K562 (cell line): ENCODE data around the gene PRKCE. TPM values are rescaled to one million over a fixed set of nuclear protein-coding genes. Genes with fewer than 3 reads are reported as not detected.

ENCODE experiments used
- ATAC-seq: fragments of 200-7000 bp; cut with Tn5 transposase; 3 replicates; pipeline ENCODE4 v1.9.1; 2020; ENCODE audit warnings: moderate library complexity
- BruUV-seq: library from RNA; stranded (reverse); fragments of 400-500 nt; replicated peaks from 2 replicates; lab custom pipeline; 2021; lab: Mats Ljungman, UMichigan
- CTCF ChIA-PET: fragments of 300-600 bp; formaldehyde crosslinking; extraction: SDS; loops from one replicate; lab custom pipeline; 2021; ENCODE audit warnings: low intra/inter-chr PET ratio; lab: Yijun Ruan, JAX
- POLR2A ChIA-PET: fragments of 300-600, 350-650 bp; sonication (Branson Sonifier 250); formaldehyde crosslinking; extraction: SDS; loops from one replicate; lab custom pipeline; 2021; ENCODE audit warnings: antibody characterized with exemption, inconsistent platforms; lab: Yijun Ruan, JAX
- DNase-seq, 4 experiments: peaks; one replicate each; pipeline versions ENCODE4 v3.0.0 to v3.0.0-alpha.2; 2011 to 2018; ENCODE audit warnings: low spot score in 3 of 4, mixed read lengths in 3 of 4; ENCODE audit errors: extremely low read depth in 1 of 4
- FAIRE-seq: peaks from 2 replicates; lab custom pipeline; 2011; peaks lifted over from hg19 to GRCh38; lab: Jason Lieb, UNC
- H2AFZ ChIP-seq: 2 replicates; pipeline ENCODE4 v1.6.0; 2011; ENCODE audit warnings: low read depth, low read length, control low read depth, inconsistent platforms
- H3K27ac ChIP-seq: fragments of 200-600 bp; 3 replicates; pipeline ENCODE4 v1.8.0; 2011; ENCODE audit warnings: low read depth, mild to moderate bottlenecking, control low read depth, inconsistent platforms, low read length, moderate library complexity, mixed read lengths; ENCODE audit errors: extremely low read depth
- H3K27me3 ChIP-seq, 2 experiments: fragments of 300-600 bp in 1 of 2; 2 replicates in 1 of 2; 3 replicates in 1 of 2; pipeline versions ENCODE4 v1.6.0 to v1.8.0; 2011; ENCODE audit warnings: inconsistent platforms in 2 of 2, low read length in 2 of 2, mild to moderate bottlenecking in 1 of 2, mixed read lengths in 1 of 2, moderate library complexity in 1 of 2; ENCODE audit not compliant: control insufficient read depth in 2 of 2, insufficient read depth in 2 of 2
- H3K36me3 ChIP-seq: fragments of 300-600 bp; 3 replicates; pipeline ENCODE4 v1.8.0; 2011; ENCODE audit warnings: mild to moderate bottlenecking, low read length, inconsistent platforms; ENCODE audit not compliant: control insufficient read depth, insufficient read depth
- H3K4me1 ChIP-seq, 2 experiments: fragments of 200-600 bp in 1 of 2; replicated peaks in 1 of 2; 2 replicates in 1 of 2; 3 replicates in 1 of 2; pipeline versions ENCODE4 v1.5.1 to v1.8.0; 2011; ENCODE audit warnings: inconsistent platforms in 2 of 2, low read length in 2 of 2, mild to moderate bottlenecking in 1 of 2, mixed read lengths in 1 of 2, moderate library complexity in 1 of 2; ENCODE audit not compliant: control insufficient read depth in 2 of 2, insufficient read depth in 2 of 2
- H3K4me2 ChIP-seq: 2 replicates; pipeline ENCODE4 v1.6.1; 2011; ENCODE audit warnings: low read length, control low read depth, inconsistent platforms, mixed read lengths; ENCODE audit not compliant: insufficient read depth
- H3K4me3 ChIP-seq: fragments of 200-600 bp; sonication (generic), shearing (Covaris generic); 2 replicates; pipeline ENCODE4 v1.5.1; 2016; ENCODE audit warnings: control low read depth, inconsistent platforms
- H3K79me2 ChIP-seq: fragments of 200-600 bp; 3 replicates; pipeline ENCODE4 v1.8.0; 2011; ENCODE audit warnings: low read length, inconsistent platforms; ENCODE audit not compliant: control insufficient read depth, insufficient read depth
- H3K9ac ChIP-seq, 2 experiments: 2 replicates each; pipeline versions ENCODE4 v1.6.0 to v1.6.1; 2011; ENCODE audit warnings: low read depth in 2 of 2, low read length in 2 of 2, control low read depth in 1 of 2, inconsistent platforms in 1 of 2, mild to moderate bottlenecking in 1 of 2, mixed read lengths in 1 of 2; ENCODE audit not compliant: insufficient read depth in 1 of 2
- H3K9me1 ChIP-seq: one replicate; pipeline ENCODE4 v1.6.0; 2011; ENCODE audit warnings: inconsistent platforms, mild to moderate bottlenecking, low read length, moderate library complexity; ENCODE audit not compliant: control insufficient read depth, insufficient read depth
- H3K9me3 ChIP-seq: replicated peaks from 2 replicates; pipeline ENCODE4 v1.5.1; 2011; ENCODE audit warnings: low read depth, low read length, inconsistent platforms; ENCODE audit not compliant: control insufficient read depth, insufficient read depth
- H4K20me1 ChIP-seq: replicated peaks from 2 replicates; pipeline ENCODE4 v1.6.1; 2011; ENCODE audit warnings: low read length, inconsistent platforms, mixed read lengths; ENCODE audit not compliant: control insufficient read depth, insufficient read depth
- ILF3 ChIP-seq: fragments of 450-650 bp; IDR thresholded peaks from 2 replicates; pipeline ENCODE4 v1.6.1; 2018; ENCODE audit warnings: antibody characterized with exemption, mild to moderate bottlenecking, moderate library complexity, borderline replicate concordance
- PHTF2 ChIP-seq: fragments of 250-450 bp; sonication (Bioruptor Pico); IDR thresholded peaks from 2 replicates; pipeline ENCODE4 v1.5.0; 2021; ENCODE audit warnings: mild to moderate bottlenecking
- ZNF217 ChIP-seq: sonication (generic); formaldehyde crosslinking; IDR thresholded peaks from 2 replicates; pipeline ENCODE4 v1.8.0; 2022; ENCODE audit warnings: mild to moderate bottlenecking, missing genetic modification reagents
- WGBS: fragments of 100-300 bp; shearing (Covaris generic); methylation state at CpG from one replicate; pipeline ENCODE4 v1.1.6; 2016; ENCODE audit warnings: low coverage, mixed read lengths; ENCODE audit not compliant: insufficient coverage; ENCODE audit errors: missing lambda C conversion rate; 5-methylcytosine and 5-hydroxymethylcytosine counted together
- in situ Hi-C: fragments of 300-500 bp; cut with MboI; formaldehyde crosslinking; loops from 4 replicates; pipeline ENCODE4 v1.15.0; 2018; ENCODE audit warnings: inconsistent platforms, mixed read lengths
- intact Hi-C: fragments of 100-400 bp; cut with micrococcal nuclease; formaldehyde crosslinking; loops from 2 replicates; pipeline ENCODE4 v1.14.2; 2022
- polyA plus RNA-seq, 8 experiments: library from polyadenylated mRNA; depleted of rRNA in 4 of 8; stranded (reverse) in 5 of 8; unstranded in 3 of 8; fragments of >200 nt; fragmentation: Nextera tagmentation in 2 of 8; fragmentation: Illumina TruSeq in 1 of 8; extraction: Ambion mirVana in 2 of 8; extraction: Trizol in 1 of 8; gene quantifications; 2 replicates each; pipeline versions ENCODE4 v1.2.1 to v1.2.3, GENCODE V29; 2011 to 2014; ENCODE audit warnings: inconsistent platforms in 1 of 8, missing spikeins in 1 of 8
- total RNA-seq, 7 experiments: library from RNA; depleted of rRNA in 6 of 7; stranded (reverse); fragments of >200 nt in 6 of 7; fragmentation: Illumina TruSeq in 2 of 7; extraction: Trizol in 2 of 7; gene quantifications; 2 replicates each; pipeline versions ENCODE4 v1.2.1 to v1.2.3, GENCODE V29; 2011 to 2021; ENCODE audit warnings: low replicate concordance in 1 of 7
- TF ChIP-seq, protein P1 (sequence below): fragments of 250-450 bp; sonication (Bioruptor Pico); IDR thresholded peaks from 2 replicates; pipeline ENCODE4 v1.8.0; 2021; ENCODE audit warnings: borderline replicate concordance, mild to moderate bottlenecking, moderate library complexity; ENCODE audit not compliant: poor library complexity, severe bottlenecking
- TF ChIP-seq, protein P2 (sequence below), 3 experiments: IDR thresholded peaks in 2 of 3; conservative IDR thresholded peaks in 1 of 3; 2 replicates each; pipeline ENCODE4 v1.5.1; 2011 to 2012; ENCODE audit warnings: low read length in 3 of 3, mild to moderate bottlenecking in 3 of 3, control low read depth in 2 of 3, improper control_type of control experiment in 1 of 3, inconsistent platforms in 1 of 3, low read depth in 1 of 3, mixed read lengths in 1 of 3, moderate library complexity in 1 of 3; ENCODE audit not compliant: insufficient read depth in 2 of 3

Gene PRKCE
- total and polyA plus RNA-seq, 9 of the 15 experiments (the other 6 are each of a cell fraction or from before 2014, with no cell fraction given): 0.06 to 1.0 (median 0.22) TPM; not detected in 1

DNA sequence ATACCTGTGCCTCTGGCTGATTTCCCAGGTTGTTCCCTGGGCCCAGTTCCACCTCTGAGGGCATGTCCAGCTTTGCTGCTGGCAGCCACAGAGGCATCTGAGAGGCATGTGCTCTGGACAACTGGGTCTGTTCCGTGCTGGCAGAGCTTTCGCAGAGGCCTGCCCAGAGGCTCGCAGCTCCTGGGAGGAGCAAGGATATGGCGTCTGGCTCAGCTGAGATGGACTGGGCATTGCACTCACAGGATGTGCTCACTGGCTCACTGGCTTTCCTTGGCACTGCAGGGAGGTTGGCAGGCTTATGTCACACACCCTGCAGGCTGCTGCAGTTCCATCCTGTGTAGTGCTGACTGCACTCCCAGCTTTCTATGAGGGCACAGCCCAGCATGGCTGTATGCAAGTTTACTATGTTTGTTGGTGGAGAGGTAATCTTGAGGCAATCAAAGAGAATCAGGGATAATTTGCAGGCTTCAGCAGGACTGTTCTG lies 172.3 kb downstream of the PRKCE start (continued):
- TF ChIP-seq, protein P1, sequence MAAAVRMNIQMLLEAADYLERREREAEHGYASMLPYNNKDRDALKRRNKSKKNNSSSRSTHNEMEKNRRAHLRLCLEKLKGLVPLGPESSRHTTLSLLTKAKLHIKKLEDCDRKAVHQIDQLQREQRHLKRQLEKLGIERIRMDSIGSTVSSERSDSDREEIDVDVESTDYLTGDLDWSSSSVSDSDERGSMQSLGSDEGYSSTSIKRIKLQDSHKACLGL (CRISPR knock-in tag): no peak
- no peak for TF ChIP-seq ZNF217
- TF ChIP-seq, all 486 proteins: peak for 0

DNA sequence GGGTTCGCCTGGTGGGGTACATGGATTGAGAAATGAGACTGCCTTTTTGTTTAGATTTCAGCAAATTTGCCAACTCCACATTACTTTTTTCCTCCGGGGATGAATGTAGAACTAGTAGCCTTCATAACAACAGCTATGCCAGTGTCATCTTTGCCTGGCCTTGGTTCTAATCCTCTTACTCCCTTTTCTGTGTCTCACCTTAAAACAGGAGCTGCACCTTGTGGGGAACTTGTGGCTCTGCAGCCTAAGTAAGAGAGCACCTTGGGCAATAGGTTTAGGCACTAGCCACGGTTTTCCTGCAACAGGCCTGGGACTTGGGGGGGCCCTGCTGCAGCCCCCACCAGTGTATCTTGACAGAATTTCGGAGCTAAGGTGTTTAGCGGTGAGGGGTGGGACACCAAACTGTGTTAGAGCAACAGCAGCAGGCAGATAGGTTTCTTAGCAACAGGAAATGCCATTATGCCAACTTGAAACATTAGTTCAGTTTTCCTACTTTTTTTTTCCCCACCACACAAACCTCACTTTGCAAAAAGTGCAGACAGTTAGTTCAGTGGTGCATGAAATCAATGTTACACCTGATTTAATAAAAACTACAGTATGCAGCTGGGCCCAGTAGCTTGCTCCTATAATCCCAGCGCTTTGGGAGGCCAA lies 173.7 kb downstream of the PRKCE start:
- Histone ChIP-seq H3K4me1 (no peaks in the 10 kb centered on the region; a peak in 2 of 5 replicates), H3K9me1 (no peaks in the 10 kb centered on the region), H3K9me3 (no peaks in the 10 kb centered on the region), H3K27me3 (peaks cover 6 to 31% of the 10 kb centered on the region in 2 experiments; a peak in 4 of 5 replicates), H4K20me1 (no peaks in the 10 kb centered on the region), H3K4me2 (no peak overlapping the region), H3K9ac (no peak overlapping the region), H3K36me3 (no peaks in the 10 kb centered on the region), H3K27ac (no peak overlapping the region), H3K4me3 (no peak overlapping the region), H3K79me2 (no peaks in the 10 kb centered on the region), H2AFZ (no peak overlapping the region)
- intact Hi-C loops: no loop called here
- ChIA-PET CTCF (interaction anchor here (0.6 kb wide), 1 partner anchor 134 kb away, joined by 3 read pairs; no protein-coding TSS in a partner anchor), POLR2A (no interaction called here)
- ATAC-seq (no peak), FAIRE-seq (no peak), DNase-seq (no peak)
- under 1% methylated on average over 6 of the region's 6 CpGs for WGBS
- BruUV-seq: no TSS peak
- in situ Hi-C loops: no loop called here
- no peak for TF ChIP-seq ILF3
- TF ChIP-seq, protein P2, sequence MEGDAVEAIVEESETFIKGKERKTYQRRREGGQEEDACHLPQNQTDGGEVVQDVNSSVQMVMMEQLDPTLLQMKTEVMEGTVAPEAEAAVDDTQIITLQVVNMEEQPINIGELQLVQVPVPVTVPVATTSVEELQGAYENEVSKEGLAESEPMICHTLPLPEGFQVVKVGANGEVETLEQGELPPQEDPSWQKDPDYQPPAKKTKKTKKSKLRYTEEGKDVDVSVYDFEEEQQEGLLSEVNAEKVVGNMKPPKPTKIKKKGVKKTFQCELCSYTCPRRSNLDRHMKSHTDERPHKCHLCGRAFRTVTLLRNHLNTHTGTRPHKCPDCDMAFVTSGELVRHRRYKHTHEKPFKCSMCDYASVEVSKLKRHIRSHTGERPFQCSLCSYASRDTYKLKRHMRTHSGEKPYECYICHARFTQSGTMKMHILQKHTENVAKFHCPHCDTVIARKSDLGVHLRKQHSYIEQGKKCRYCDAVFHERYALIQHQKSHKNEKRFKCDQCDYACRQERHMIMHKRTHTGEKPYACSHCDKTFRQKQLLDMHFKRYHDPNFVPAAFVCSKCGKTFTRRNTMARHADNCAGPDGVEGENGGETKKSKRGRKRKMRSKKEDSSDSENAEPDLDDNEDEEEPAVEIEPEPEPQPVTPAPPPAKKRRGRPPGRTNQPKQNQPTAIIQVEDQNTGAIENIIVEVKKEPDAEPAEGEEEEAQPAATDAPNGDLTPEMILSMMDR (IDR thresholded peaks at IDR 0.05 in 2 of 3, conservative IDR thresholded peaks at IDR 0.05 in 1 of 3; ENCODE audit: insufficient read depth in 2 of 3, low read depth in 1 of 3, low read length in 3 of 3): peak in 1 of 3 experiments; percentile 11; a peak in 1 of 6 replicates
- TF ChIP-seq PHTF2: no peak
